ENCODE data around the gene VASP.

- TF ChIP-seq CTCF (conservative IDR thresholded peaks at IDR 0.05 in 1 of 2, IDR thresholded peaks at IDR 0.05 in 1 of 2; ENCODE audit: extremely low read depth in 1 of 2, insufficient read depth in 1 of 2, low read depth in 1 of 2, low read length in 2 of 2) (no peak), EZH2 (IDR thresholded peaks at IDR 0.05; ENCODE audit: borderline replicate concordance, low read length) (no peak)
Observed at GRCh38 chr19:45496349-45496953, 10.8 kb upstream of the VASP start.
